ENCODE data around the gene TMEM123.

Gene TMEM123

GRCh38 chr11:102422817-102423712, 29.5 kb downstream of the TMEM123 start:
- DNase-seq: no peak

GRCh38 chr11:102421261-102421660, 31.3 kb downstream of the TMEM123 start:
- DNase-seq: no peak

- DNase-seq: no peak
These were observed 32.0 kb downstream of the TMEM123 start for GRCh38 chr11:102420547-102420946.

- DNase-seq: no peak
These were observed 33.4 kb downstream of the TMEM123 start for GRCh38 chr11:102419181-102419580.

- DNase-seq: no peak
These were observed 35.6 kb downstream of the TMEM123 start for GRCh38 chr11:102416976-102417375.

GRCh38 chr11:102415304-102415916, 37.2 kb downstream of the TMEM123 start:
- no peak for DNase-seq

- no peak for DNase-seq
These were observed 38.0 kb downstream of the TMEM123 start for GRCh38 chr11:102414559-102414958.

GRCh38 chr11:102413497-102413896, 39.1 kb downstream of the TMEM123 start:
- no peak for DNase-seq

GRCh38 chr11:102411142-102411541, 41.4 kb downstream of the TMEM123 start:
- DNase-seq: no peak

GRCh38 chr11:102410382-102410784, 42.2 kb downstream of the TMEM123 start:
- DNase-seq: no peak

- DNase-seq: no peak
These were observed 44.2 kb downstream of the TMEM123 start for GRCh38 chr11:102408339-102408738.

- no peak for DNase-seq
These were observed 44.7 kb downstream of the TMEM123 start for GRCh38 chr11:102407901-102408300.

- DNase-seq: no peak
These were observed 46.5 kb downstream of the TMEM123 start for GRCh38 chr11:102406099-102406498.

- DNase-seq: no peak
These were observed 47.1 kb downstream of the TMEM123 start for GRCh38 chr11:102405501-102405900.

GRCh38 chr11:102402548-102402947, 50.0 kb downstream of the TMEM123 start:
- DNase-seq: no peak

- DNase-seq: no peak
These were observed 50.7 kb downstream of the TMEM123 start for GRCh38 chr11:102401905-102402304.

GRCh38 chr11:102400603-102401002, 52.0 kb downstream of the TMEM123 start:
- DNase-seq: no peak

- no peak for DNase-seq
These were observed 53.4 kb downstream of the TMEM123 start for GRCh38 chr11:102399189-102399588.

GRCh38 chr11:102398297-102398696, 54.3 kb downstream of the TMEM123 start:
- DNase-seq: no peak

GRCh38 chr11:102396708-102397563, 55.6 kb downstream of the TMEM123 start:
- DNase-seq: no peak

- no peak for DNase-seq
These were observed 56.7 kb downstream of the TMEM123 start for GRCh38 chr11:102395720-102396393.

- DNase-seq: no peak
These were observed 59.3 kb downstream of the TMEM123 start for GRCh38 chr11:102393272-102393730.

Measured in DMS79 (cell line).